Natural killer cell treated with Interleukin-12 subunit alpha and Interleukin-12 subunit beta and Interleukin-15 and Interleukin-18, amount 100 ng/mL, for 72 hours (primary cell): ENCODE results near the gene SULT2B1. TPM values are rescaled to one million over a fixed set of nuclear protein-coding genes. Genes with fewer than 3 reads are reported as not detected.

Source experiments
- ATAC-seq, 2 donors: fragments of 150-1000 bp; cut with Tn5 transposase in 1 of 2; sonication (Bioruptor Pico), chemical (Tn5 transposase) in 1 of 2; 2 replicates each; pipeline ENCODE4 v1.10.0; 2021
- DNase-seq: peaks from one replicate; pipeline ENCODE4 v3.0.0; 2022; ENCODE audit warnings: low spot score
- H3K27ac Mint-ChIP-seq, 2 donors: 1 replicate in 1 of 2; 2 replicates in 1 of 2; pipeline ENCODE4 v1.8.0; 2022; ENCODE audit warnings: mixed read lengths in 2 of 2, mild to moderate bottlenecking in 1 of 2, moderate library complexity in 1 of 2
- H3K27me3 Mint-ChIP-seq, 2 donors: 1 replicate in 1 of 2; 2 replicates in 1 of 2; pipeline ENCODE4 v1.8.0; 2022; ENCODE audit warnings: mixed read lengths in 2 of 2
- H3K36me3 Mint-ChIP-seq: one replicate; pipeline ENCODE4 v1.8.0; 2022; ENCODE audit warnings: mixed read lengths
- H3K4me1 Mint-ChIP-seq, 2 donors: 1 replicate in 1 of 2; 2 replicates in 1 of 2; pipeline ENCODE4 v1.8.0; 2022; ENCODE audit warnings: low read depth in 2 of 2, mixed read lengths in 2 of 2, mild to moderate bottlenecking in 1 of 2
- H3K4me3 Mint-ChIP-seq: one replicate; pipeline ENCODE4 v1.8.0; 2022; ENCODE audit warnings: mixed read lengths
- H3K9me3 Mint-ChIP-seq: 2 replicates; pipeline ENCODE4 v1.8.0; 2022; ENCODE audit warnings: mixed read lengths
- total RNA-seq, 2 donors: library from RNA; stranded (reverse); gene quantifications; one replicate each; pipeline ENCODE4 v1.2.3, GENCODE V29; 2022

The SULT2B1 gene
- not detected for total RNA-seq

GRCh38 chr19:48551437-48552302 is at the start of gene SULT2B1:
Gene SULT2B1 (plus strand): TSS chr19:48552172. CDS start chr19:48552253, 81 bp downstream.
- H3K4me3 Mint-ChIP-seq = no peak within 1 kb of the TSS

GRCh38 chr19:48502350-48503018 is 49.5 kb upstream of the SULT2B1 start:
- Mint-ChIP-seq H3K27me3 (peaks cover 7 to 8% of the 10 kb centered on the region in 2 donors), H3K4me3 (no peak overlapping the region), H3K9me3 (no peaks in the 10 kb centered on the region), H3K4me1 (peaks cover 6 to 13% of the 10 kb centered on the region in 2 donors), H3K36me3 (no peaks in the 10 kb centered on the region), H3K27ac (no peak overlapping the region)
- DNase-seq (peak; percentile 60), ATAC-seq (no peak)

More at GRCh38 chr19:48551437-48552302, at the start of gene SULT2B1:
- H3K9me3 Mint-ChIP-seq = no peaks in the 10 kb centered on the region
- ATAC-seq (peak in 1 of 2 donors; percentile 46), DNase-seq (no peak)
- H3K27me3 Mint-ChIP-seq = peaks cover 4 to 7% of the 10 kb centered on the region in 2 donors
- H3K4me1 Mint-ChIP-seq = no peaks in the 10 kb centered on the region
- no peaks in the 10 kb centered on the region for H3K36me3 Mint-ChIP-seq
- H3K27ac Mint-ChIP-seq = no peak within 1 kb of the TSS

GRCh38 chr19:48506138-48506733 is 45.7 kb upstream of the SULT2B1 start:
- ATAC-seq = no peak
- peak; percentile 47 for DNase-seq
- H3K36me3 Mint-ChIP-seq = no peaks in the 10 kb centered on the region
- peaks cover 6 to 15% of the 10 kb centered on the region in 2 donors for H3K4me1 Mint-ChIP-seq
- H3K27ac Mint-ChIP-seq = no peak overlapping the region
- no peaks in the 10 kb centered on the region for H3K9me3 Mint-ChIP-seq
- peaks cover 0 to 2% of the 10 kb centered on the region in 2 donors for H3K27me3 Mint-ChIP-seq
- no peak overlapping the region for H3K4me3 Mint-ChIP-seq

GRCh38 chr19:48507911-48508439 is 44.0 kb upstream of the SULT2B1 start:
- Mint-ChIP-seq H3K4me1 (peaks cover 0 to 9% of the 10 kb centered on the region in 2 donors), H3K4me3 (no peak overlapping the region), H3K27me3 (peaks cover 0 to 2% of the 10 kb centered on the region in 2 donors), H3K27ac (no peak overlapping the region), H3K9me3 (no peaks in the 10 kb centered on the region), H3K36me3 (no peaks in the 10 kb centered on the region)
- no peak for ATAC-seq
- DNase-seq = peak; percentile 57

GRCh38 chr19:48508729-48509411 is 43.1 kb upstream of the SULT2B1 start:
- H3K9me3 Mint-ChIP-seq = no peaks in the 10 kb centered on the region
- peaks cover 0 to 2% of the 10 kb centered on the region in 2 donors for H3K27me3 Mint-ChIP-seq
- H3K36me3 Mint-ChIP-seq = no peaks in the 10 kb centered on the region
- peak; percentile 60 for DNase-seq
- ATAC-seq = no peak
- H3K4me1 Mint-ChIP-seq = peaks cover 0 to 11% of the 10 kb centered on the region in 2 donors
- no peak overlapping the region for H3K4me3 Mint-ChIP-seq
- H3K27ac Mint-ChIP-seq = no peak overlapping the region

GRCh38 chr19:48509467-48510194 is 42.3 kb upstream of the SULT2B1 start:
- H3K9me3 Mint-ChIP-seq = no peaks in the 10 kb centered on the region
- peaks cover 0 to 14% of the 10 kb centered on the region in 2 donors for H3K4me1 Mint-ChIP-seq
- no peaks in the 10 kb centered on the region for H3K27me3 Mint-ChIP-seq
- DNase-seq (no peak), ATAC-seq (no peak)
- no peak overlapping the region for H3K4me3 Mint-ChIP-seq
- H3K36me3 Mint-ChIP-seq = no peaks in the 10 kb centered on the region
- no peak overlapping the region for H3K27ac Mint-ChIP-seq

- DNase-seq = no peak
- Mint-ChIP-seq H3K4me1 (peaks cover 0 to 14% of the 10 kb centered on the region in 2 donors), H3K9me3 (no peaks in the 10 kb centered on the region), H3K27me3 (no peaks in the 10 kb centered on the region), H3K36me3 (no peaks in the 10 kb centered on the region), H3K27ac (peak overlapping the region in 1 of 2 donors; percentile 31), H3K4me3 (peak overlapping the region; percentile 74)
- peak; percentile 69 to 86 for ATAC-seq
These were observed 41.3 kb upstream of the SULT2B1 start for GRCh38 chr19:48510421-48511268.

- Mint-ChIP-seq H3K4me1 (peaks cover 0 to 14% of the 10 kb centered on the region in 2 donors), H3K4me3 (peak overlapping the region; percentile 74), H3K27ac (no peak overlapping the region), H3K36me3 (no peaks in the 10 kb centered on the region), H3K27me3 (no peaks in the 10 kb centered on the region), H3K9me3 (no peaks in the 10 kb centered on the region)
- ATAC-seq (no peak), DNase-seq (no peak)
These were observed 40.6 kb upstream of the SULT2B1 start for GRCh38 chr19:48511321-48511731.

GRCh38 chr19:48511800-48512503 is 40.0 kb upstream of the SULT2B1 start, which contains the start of gene LMTK3:
Gene LMTK3 (minus strand): TSS chr19:48511835. CDS start chr19:48511576, 259 bp downstream.
- H3K9me3 Mint-ChIP-seq = no peaks in the 10 kb centered on the region
- H3K4me1 Mint-ChIP-seq = peaks cover 0 to 14% of the 10 kb centered on the region in 2 donors
- peak within 1 kb of the TSS in 1 of 2 donors; percentile 31 for H3K27ac Mint-ChIP-seq
- H3K27me3 Mint-ChIP-seq = no peaks in the 10 kb centered on the region
- DNase-seq = peak; percentile 60
- peak within 1 kb of the TSS; percentile 74 for H3K4me3 Mint-ChIP-seq
- no peaks in the 10 kb centered on the region for H3K36me3 Mint-ChIP-seq
- ATAC-seq = peak; percentile 52 to 62

GRCh38 chr19:48512504-48513288 is 39.3 kb upstream of the SULT2B1 start:
- no peak overlapping the region for H3K27ac Mint-ChIP-seq
- no peaks in the 10 kb centered on the region for H3K36me3 Mint-ChIP-seq
- H3K9me3 Mint-ChIP-seq = no peaks in the 10 kb centered on the region
- H3K4me1 Mint-ChIP-seq = peaks cover 0 to 14% of the 10 kb centered on the region in 2 donors
- no peak overlapping the region for H3K4me3 Mint-ChIP-seq
- DNase-seq (no peak), ATAC-seq (no peak)
- H3K27me3 Mint-ChIP-seq = no peaks in the 10 kb centered on the region
